ENCODE results near the gene PIK3C2G. TPM values are rescaled to one million over a fixed set of nuclear protein-coding genes. Genes with fewer than 3 reads are reported as not detected.

PIK3C2G gene
- polyA plus RNA-seq, 3 donors: not detected

DNA sequence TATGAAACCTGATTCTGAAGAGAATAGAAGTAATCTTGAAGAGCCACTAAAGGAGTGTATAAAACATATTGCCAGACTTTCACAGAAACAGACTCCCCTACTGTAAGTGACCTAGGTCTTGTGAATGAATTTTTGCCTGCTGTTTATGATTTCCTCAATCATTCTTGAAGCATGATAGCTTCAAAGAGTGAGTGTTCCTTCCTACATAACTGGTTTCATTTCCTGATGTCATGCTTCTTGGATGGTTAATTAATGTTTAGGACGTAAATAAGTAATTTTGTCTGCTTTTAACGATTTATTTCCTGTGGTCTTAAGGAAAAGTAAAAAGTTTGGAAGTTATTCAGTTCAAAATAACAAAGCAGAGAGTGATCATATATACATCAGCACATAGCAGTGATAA is 129.8 kb downstream of the PIK3C2G start:
- H3K4me3 ChIP-seq (replicated peaks in 1 of 3; ENCODE audit: low read depth in 2 of 3, low read length in 3 of 3): no peak overlapping the region
- H3K9me3 ChIP-seq (replicated peaks in 1 of 2; ENCODE audit: control insufficient read depth in 1 of 2, insufficient read depth in 1 of 2, low read length in 2 of 2): no peaks in the 10 kb centered on the region
- no peaks in the 10 kb centered on the region for H3K27me3 ChIP-seq (ENCODE audit: control insufficient read depth in 2 of 2, insufficient read depth in 2 of 2, low read length in 2 of 2)
- no peak for DNase-seq
- H3K4me1 ChIP-seq (ENCODE audit: control insufficient read depth in 1 of 2, insufficient read depth in 2 of 2, low read length in 2 of 2): no peaks in the 10 kb centered on the region
- intact Hi-C loops (cut with micrococcal nuclease): no loop called here
- no peaks in the 10 kb centered on the region for H3K79me2 ChIP-seq (ENCODE audit: insufficient read depth, low read length)
- no peak overlapping the region for H3K9ac ChIP-seq (ENCODE audit: insufficient read depth, low read length, poor library complexity, severe bottlenecking)
- TF ChIP-seq, protein P1, sequence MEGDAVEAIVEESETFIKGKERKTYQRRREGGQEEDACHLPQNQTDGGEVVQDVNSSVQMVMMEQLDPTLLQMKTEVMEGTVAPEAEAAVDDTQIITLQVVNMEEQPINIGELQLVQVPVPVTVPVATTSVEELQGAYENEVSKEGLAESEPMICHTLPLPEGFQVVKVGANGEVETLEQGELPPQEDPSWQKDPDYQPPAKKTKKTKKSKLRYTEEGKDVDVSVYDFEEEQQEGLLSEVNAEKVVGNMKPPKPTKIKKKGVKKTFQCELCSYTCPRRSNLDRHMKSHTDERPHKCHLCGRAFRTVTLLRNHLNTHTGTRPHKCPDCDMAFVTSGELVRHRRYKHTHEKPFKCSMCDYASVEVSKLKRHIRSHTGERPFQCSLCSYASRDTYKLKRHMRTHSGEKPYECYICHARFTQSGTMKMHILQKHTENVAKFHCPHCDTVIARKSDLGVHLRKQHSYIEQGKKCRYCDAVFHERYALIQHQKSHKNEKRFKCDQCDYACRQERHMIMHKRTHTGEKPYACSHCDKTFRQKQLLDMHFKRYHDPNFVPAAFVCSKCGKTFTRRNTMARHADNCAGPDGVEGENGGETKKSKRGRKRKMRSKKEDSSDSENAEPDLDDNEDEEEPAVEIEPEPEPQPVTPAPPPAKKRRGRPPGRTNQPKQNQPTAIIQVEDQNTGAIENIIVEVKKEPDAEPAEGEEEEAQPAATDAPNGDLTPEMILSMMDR (IDR thresholded peaks at IDR 0.05): no peak
- Mint-ChIP-seq H3K27me3 (ENCODE audit: low read depth in 3 of 3) (no peaks in the 10 kb centered on the region), H3K4me3 (no peak overlapping the region), H3K4me1 (no peaks in the 10 kb centered on the region), H3K36me3 (no peaks in the 10 kb centered on the region), H3K27ac (no peak overlapping the region), H3K9me3 (peaks cover 2 to 11% (median 3%) of the 10 kb centered on the region in 7 donors)
- no peaks in the 10 kb centered on the region for H4K20me1 ChIP-seq (ENCODE audit: insufficient read depth, low read length)
- no peaks in the 10 kb centered on the region for H3K36me3 ChIP-seq (replicated peaks in 1 of 2; ENCODE audit: control insufficient read depth in 1 of 2, insufficient read depth in 2 of 2, low read length in 2 of 2)
- H2AFZ ChIP-seq (ENCODE audit: insufficient read depth, low read depth, low read length, poor library complexity, severe bottlenecking): no peak overlapping the region
- no peak overlapping the region for H3K4me2 ChIP-seq (replicated peaks; ENCODE audit: extremely low read depth, low read length, poor library complexity, severe bottlenecking)
- no peak overlapping the region for H3K27ac ChIP-seq (ENCODE audit: low read depth in 1 of 2, low read length in 2 of 2)
- no CpG with 5 or more reads among the region's 2 CpGs for WGBS (ENCODE audit: insufficient coverage)

DNA sequence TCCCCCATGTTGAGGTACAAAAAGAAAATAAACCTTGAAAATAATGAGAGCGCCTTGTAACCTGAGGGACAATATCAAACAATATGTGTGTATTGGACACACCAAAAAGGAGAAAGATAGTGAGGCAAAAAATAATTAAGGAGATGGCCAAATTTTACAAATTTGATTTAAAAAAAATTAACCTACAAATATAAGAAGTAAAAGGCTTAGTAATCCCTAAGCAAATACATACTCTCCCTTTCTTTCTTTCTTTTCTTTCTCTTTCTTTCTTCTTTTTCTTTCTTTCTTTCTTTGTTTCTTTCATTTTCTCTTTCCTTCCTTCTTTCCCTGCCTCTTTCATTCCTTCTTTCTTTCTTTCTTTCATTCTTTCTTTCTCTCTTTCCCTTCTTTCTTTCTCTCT is 133.4 kb downstream of the PIK3C2G start:
- Histone ChIP-seq H3K36me3 (replicated peaks in 1 of 2; ENCODE audit: control insufficient read depth in 1 of 2, insufficient read depth in 2 of 2, low read length in 2 of 2) (no peaks in the 10 kb centered on the region), H3K4me1 (ENCODE audit: control insufficient read depth in 1 of 2, insufficient read depth in 2 of 2, low read length in 2 of 2) (no peaks in the 10 kb centered on the region), H3K9ac (ENCODE audit: insufficient read depth, low read length, poor library complexity, severe bottlenecking) (no peak overlapping the region), H2AFZ (ENCODE audit: insufficient read depth, low read depth, low read length, poor library complexity, severe bottlenecking) (no peak overlapping the region), H3K79me2 (ENCODE audit: insufficient read depth, low read length) (no peaks in the 10 kb centered on the region), H3K4me2 (replicated peaks; ENCODE audit: extremely low read depth, low read length, poor library complexity, severe bottlenecking) (no peak overlapping the region), H4K20me1 (ENCODE audit: insufficient read depth, low read length) (no peaks in the 10 kb centered on the region), H3K27ac (ENCODE audit: low read depth in 1 of 2, low read length in 2 of 2) (no peak overlapping the region), H3K27me3 (ENCODE audit: control insufficient read depth in 2 of 2, insufficient read depth in 2 of 2, low read length in 2 of 2) (no peaks in the 10 kb centered on the region), H3K4me3 (replicated peaks in 1 of 3; ENCODE audit: low read depth in 2 of 3, low read length in 3 of 3) (no peak overlapping the region), H3K9me3 (replicated peaks in 1 of 2; ENCODE audit: control insufficient read depth in 1 of 2, insufficient read depth in 1 of 2, low read length in 2 of 2) (no peaks in the 10 kb centered on the region)
- intact Hi-C loops (cut with micrococcal nuclease): no loop called here
- Mint-ChIP-seq H3K27ac (no peak overlapping the region), H3K4me3 (no peak overlapping the region), H3K9me3 (peaks cover 0 to 3% (median 3%) of the 10 kb centered on the region in 7 donors), H3K4me1 (no peaks in the 10 kb centered on the region), H3K36me3 (no peaks in the 10 kb centered on the region), H3K27me3 (ENCODE audit: low read depth in 3 of 3) (no peaks in the 10 kb centered on the region)
- WGBS (ENCODE audit: insufficient coverage): no CpG with 5 or more reads among the region's 1 CpG
- TF ChIP-seq, protein P1 (IDR thresholded peaks at IDR 0.05): no peak
- DNase-seq: no peak

Data from CD14-positive monocyte (primary cell).